Cardiac septum (tissue), 1 donor: ENCODE data around the gene NDUFB5. TPM values are rescaled to one million over a fixed set of nuclear protein-coding genes. Genes with fewer than 3 reads are reported as not detected.

ENCODE experiments used
- DNase-seq: peaks from one replicate; pipeline ENCODE4 v3.0.0-alpha.2; 2020; ENCODE audit warnings: low spot score
- intact Hi-C: fragments of 100-400 bp; cut with DNase I; formaldehyde crosslinking; loops from one replicate; pipeline ENCODE4 v1.14.0; 2022
- total RNA-seq: library from RNA; stranded (reverse); fragmentation: NEBNext Ultra II Directional; extraction: Animal tissue kit (Norgen Biotek cat#: 25700); gene quantifications from one replicate; pipeline ENCODE4 v1.2.1, GENCODE V29; 2021
- donor health status: DM: no; HTN: no; CAD: no.

Gene NDUFB5
- total RNA-seq, 1 donor from 2014 or later, result 258 TPM

DNA sequence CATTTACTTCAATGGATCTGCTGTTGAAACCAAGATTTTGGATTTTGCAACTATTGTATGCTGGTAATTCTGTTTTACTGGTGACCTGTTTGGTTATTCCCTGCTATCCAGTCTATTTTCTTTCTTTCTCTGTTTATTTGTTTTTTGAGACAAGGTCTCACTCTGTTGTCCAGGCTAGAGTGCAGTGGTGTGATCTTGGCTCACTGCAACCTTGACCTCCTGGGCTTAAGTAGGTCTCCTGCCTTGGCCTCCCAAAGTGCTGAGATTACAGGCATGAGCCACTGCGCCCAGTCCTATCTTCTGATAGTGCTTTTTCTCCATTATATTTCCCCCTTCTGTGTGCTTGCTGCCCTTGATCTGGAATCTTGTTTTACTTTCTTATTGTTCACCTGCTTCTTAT, 63.8 kb downstream of the NDUFB5 start:
- intact Hi-C loops, result loop anchor here (5.0 kb wide), 1 partner anchor 39 kb away; no protein-coding TSS in a partner anchor
- no peak for DNase-seq

- intact Hi-C loops, result no loop called here
Measured at GRCh38 chr3:179670311-179670710, 65.7 kb downstream of the NDUFB5 start.

DNA sequence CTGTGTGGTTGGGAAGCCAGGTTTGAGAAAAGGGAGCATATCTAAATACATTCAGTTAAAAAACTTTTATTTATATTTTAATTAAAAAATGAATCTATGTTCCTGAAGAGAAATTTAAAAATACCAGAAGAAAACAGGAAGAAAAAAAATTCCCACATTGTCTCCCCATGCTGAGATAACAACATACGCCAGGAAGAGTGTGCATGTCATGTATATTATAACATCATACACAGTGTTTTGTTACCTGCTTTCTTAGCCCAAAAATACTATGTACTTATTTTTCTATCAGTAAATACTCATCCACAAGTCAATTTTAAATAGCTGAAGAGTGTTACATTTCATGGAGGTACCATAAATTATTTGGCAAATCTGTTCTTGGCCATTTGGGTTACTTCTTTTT, 66.7 kb downstream of the NDUFB5 start:
- DNase-seq, result no peak
- intact Hi-C loops, result no loop called here

More at GRCh38 chr3:179670311-179670710, 65.7 kb downstream of the NDUFB5 start:
- DNase-seq, result no peak

DNA sequence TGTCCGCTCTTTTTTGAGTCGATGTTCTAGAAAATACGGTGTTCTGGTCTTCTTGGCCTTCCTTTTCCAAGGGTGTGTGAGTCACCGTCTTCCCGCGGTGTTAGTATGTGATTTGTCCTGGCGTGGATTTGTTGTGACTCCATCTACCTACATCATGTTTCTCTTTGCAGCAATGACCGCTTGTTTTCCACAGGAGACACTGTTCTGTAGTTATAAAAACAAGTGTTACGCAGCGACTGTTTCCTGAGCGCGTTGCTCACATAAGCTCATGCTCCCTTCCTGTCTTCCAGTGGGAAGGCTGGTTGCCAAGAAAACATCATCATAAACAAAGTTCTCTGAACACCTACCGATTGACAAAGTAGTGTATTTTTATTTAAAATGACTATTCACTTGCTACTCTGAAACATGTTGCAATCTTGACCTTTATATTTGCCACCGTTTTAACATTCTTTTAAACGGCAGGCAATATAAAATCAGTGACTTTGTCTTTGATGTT, 67.2 kb downstream of the NDUFB5 start:
- intact Hi-C loops, result no loop called here
- DNase-seq, result no peak

GRCh38 chr3:179672918-179673317, 68.3 kb downstream of the NDUFB5 start:
- intact Hi-C loops, result no loop called here
- DNase-seq, result no peak

DNA sequence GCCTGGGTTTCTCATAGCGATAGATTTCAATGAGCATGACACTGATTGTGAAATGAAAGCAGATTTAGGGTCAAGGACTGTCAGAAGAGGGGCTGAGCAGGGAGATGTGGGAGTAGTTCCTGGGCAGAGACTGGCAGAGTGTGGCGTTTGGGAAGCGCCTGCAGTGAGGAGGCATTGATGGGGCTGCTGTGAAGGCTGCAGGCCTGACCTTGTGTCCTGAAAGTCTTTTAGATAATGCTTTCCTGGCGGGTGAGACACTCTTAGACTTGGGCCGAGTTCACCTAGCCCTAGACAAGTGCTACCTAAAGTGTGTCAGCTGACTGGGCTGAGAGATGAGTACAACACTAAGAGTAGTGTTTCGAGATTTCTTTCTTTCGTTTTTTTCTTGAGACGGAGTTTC, 68.9 kb downstream of the NDUFB5 start:
- no peak for DNase-seq
- intact Hi-C loops, result no loop called here

DNA sequence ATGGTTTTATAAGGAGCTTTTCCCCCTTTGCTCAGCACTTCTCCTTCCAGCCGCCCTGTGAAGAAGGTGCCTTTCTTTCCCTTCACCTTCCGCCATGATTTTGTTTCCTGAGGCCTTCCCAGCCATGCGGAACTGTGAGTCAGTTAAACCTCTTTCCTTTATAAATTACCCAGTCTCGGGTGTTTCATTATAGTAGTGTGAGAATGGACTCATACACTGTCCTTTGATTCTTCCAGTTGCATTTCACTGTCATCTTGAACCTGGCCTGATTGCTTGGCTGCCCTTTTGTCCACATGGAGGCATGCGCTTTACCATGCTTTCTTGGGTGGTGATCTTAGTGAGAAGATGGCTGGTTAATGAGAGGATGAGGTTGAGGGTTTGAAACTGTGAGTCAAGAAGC, 71.5 kb downstream of the NDUFB5 start:
- DNase-seq, result no peak
- intact Hi-C loops, result no loop called here

Other genes with a start within 250 kb of the NDUFB5 start
- 14.7 TPM for gene GNB4, start 153.3 kb upstream of the NDUFB5 start, total RNA-seq
- gene ACTL6A, start 41.9 kb upstream of the NDUFB5 start, total RNA-seq, result 14.4 TPM
- gene MRPL47, start 156 bp upstream of the NDUFB5 start, total RNA-seq, result 47.5 TPM
- 128 TPM for gene USP13, start 48.2 kb downstream of the NDUFB5 start, total RNA-seq